Effector memory CD4-positive, alpha-beta T cell (primary cell): ENCODE measurements around the gene SEC14L1.

Experiments
- DNase-seq, 3 donors: peaks; one replicate each; pipeline ENCODE4 v3.0.0-alpha.2; 2020
- H3K27ac ChIP-seq: 2 replicates; pipeline ENCODE4 v1.7.0; 2013; ENCODE audit warnings: mild to moderate bottlenecking, low read length, moderate library complexity; ENCODE audit not compliant: insufficient read depth, poor library complexity, severe bottlenecking
- H3K27me3 ChIP-seq: replicated peaks from 2 replicates; pipeline ENCODE4 v1.7.0; 2013; ENCODE audit warnings: mild to moderate bottlenecking, low read length; ENCODE audit not compliant: insufficient read depth, control insufficient read depth, poor library complexity, severe bottlenecking
- H3K36me3 ChIP-seq: 2 replicates; pipeline ENCODE4 v1.7.0; 2013; ENCODE audit warnings: mild to moderate bottlenecking, low read length, moderate library complexity; ENCODE audit not compliant: control insufficient read depth, insufficient read depth
- H3K4me1 ChIP-seq: 2 replicates; pipeline ENCODE4 v1.7.0; 2013; ENCODE audit warnings: low read length, mild to moderate bottlenecking; ENCODE audit not compliant: control insufficient read depth, insufficient read depth, poor library complexity, severe bottlenecking
- H3K4me3 ChIP-seq: 2 replicates; pipeline ENCODE4 v1.7.0; 2013; ENCODE audit warnings: low read length, low read depth, mild to moderate bottlenecking; ENCODE audit not compliant: insufficient read depth, poor library complexity, severe bottlenecking
- H3K9me3 ChIP-seq: 2 replicates; pipeline ENCODE4 v1.7.0; 2013; ENCODE audit warnings: mild to moderate bottlenecking, low read length, moderate library complexity; ENCODE audit not compliant: control insufficient read depth

The SEC14L1 gene

GRCh38 chr17:77140166-77140877 is 447 bp upstream of the SEC14L1 start:
- Histone ChIP-seq H3K9me3 (peaks cover 8% of the 10 kb centered on the region), H3K27me3 (no peaks in the 10 kb centered on the region), H3K4me1 (peaks cover 18% of the 10 kb centered on the region), H3K27ac (peak overlapping the region; percentile 90), H3K36me3 (no peaks in the 10 kb centered on the region), H3K4me3 (peak overlapping the region; percentile 58)
- DNase-seq = peak; percentile 99 to 100 (median 100)

GRCh38 chr17:77141846-77142449 is 1.2 kb downstream of the SEC14L1 start:
- Histone ChIP-seq H3K4me3 (peak overlapping the region; percentile 71), H3K27me3 (no peaks in the 10 kb centered on the region), H3K4me1 (peaks cover 18% of the 10 kb centered on the region), H3K36me3 (no peaks in the 10 kb centered on the region), H3K27ac (peak overlapping the region; percentile 64), H3K9me3 (peaks cover 8% of the 10 kb centered on the region)
- DNase-seq = no peak

DNA sequence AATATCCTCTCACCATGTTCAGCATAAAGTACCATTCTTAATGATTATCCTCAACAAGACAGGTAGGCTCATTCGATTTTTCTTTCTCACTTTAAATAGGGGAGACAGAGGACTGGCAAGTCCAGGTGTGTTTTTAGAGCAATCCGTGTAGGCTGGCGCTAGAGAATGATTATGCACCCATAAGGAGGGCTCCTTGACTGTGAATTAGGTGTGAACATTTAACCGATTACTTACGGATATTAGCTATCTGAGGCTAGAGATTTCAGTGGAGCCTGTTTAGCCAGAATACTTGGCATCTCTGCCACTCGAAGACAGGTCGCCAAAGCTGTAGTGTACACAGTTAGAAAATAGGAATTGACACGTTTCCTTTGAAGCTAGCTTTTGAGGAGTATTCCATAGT is 1.9 kb downstream of the SEC14L1 start:
- H3K27me3 ChIP-seq = no peaks in the 10 kb centered on the region
- peaks cover 5% of the 10 kb centered on the region for H3K36me3 ChIP-seq
- H3K4me3 ChIP-seq = no peak overlapping the region
- peaks cover 18% of the 10 kb centered on the region for H3K4me1 ChIP-seq
- H3K27ac ChIP-seq = no peak overlapping the region
- H3K9me3 ChIP-seq = peaks cover 3% of the 10 kb centered on the region
- DNase-seq = no peak

DNA sequence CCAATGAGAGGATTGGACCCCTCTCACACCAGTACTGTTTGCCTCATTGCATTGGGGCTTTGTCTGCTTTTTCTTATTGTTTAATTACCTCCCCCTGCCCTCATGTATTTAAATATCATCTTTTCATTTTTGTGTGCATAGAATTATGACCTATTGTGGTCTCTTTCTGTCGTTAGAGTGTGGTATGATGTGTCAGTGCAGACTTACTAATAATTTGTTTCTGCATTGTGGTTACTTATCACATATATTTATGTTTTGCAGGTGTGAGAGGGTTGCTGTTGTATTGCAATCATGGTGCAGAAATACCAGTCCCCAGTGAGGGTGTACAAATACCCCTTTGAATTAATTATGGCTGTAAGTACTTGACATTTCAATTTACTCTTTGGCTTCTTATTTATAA is 2.5 kb downstream of the SEC14L1 start:
- Histone ChIP-seq H3K9me3 (no peaks in the 10 kb centered on the region), H3K27me3 (no peaks in the 10 kb centered on the region), H3K4me1 (peaks cover 14% of the 10 kb centered on the region), H3K27ac (no peak overlapping the region), H3K36me3 (peaks cover 12% of the 10 kb centered on the region), H3K4me3 (no peak overlapping the region)
- DNase-seq = no peak

DNA sequence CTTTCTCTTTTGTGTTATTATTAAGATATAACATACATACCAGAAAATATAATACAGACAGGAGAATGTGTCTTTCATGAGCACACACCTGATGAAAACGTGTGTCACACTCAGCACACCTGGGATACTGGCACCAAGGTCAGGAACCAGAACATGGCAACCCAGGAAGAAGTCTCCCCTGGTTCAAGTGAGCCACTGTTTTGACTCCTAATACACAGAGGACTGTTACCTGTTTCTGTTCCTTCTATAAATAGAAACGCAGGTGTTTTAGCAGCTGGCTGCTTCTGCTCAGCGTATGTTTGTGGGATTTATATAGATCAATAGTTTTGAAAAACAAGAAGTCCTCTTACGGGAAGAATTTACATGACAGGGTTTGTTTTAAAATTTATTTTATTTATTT is 3.5 kb downstream of the SEC14L1 start:
- Histone ChIP-seq H3K27ac (no peak overlapping the region), H3K36me3 (peaks cover 20% of the 10 kb centered on the region), H3K9me3 (no peaks in the 10 kb centered on the region), H3K4me3 (no peak overlapping the region), H3K27me3 (no peaks in the 10 kb centered on the region), H3K4me1 (peaks cover 14% of the 10 kb centered on the region)
- DNase-seq = no peak

DNA sequence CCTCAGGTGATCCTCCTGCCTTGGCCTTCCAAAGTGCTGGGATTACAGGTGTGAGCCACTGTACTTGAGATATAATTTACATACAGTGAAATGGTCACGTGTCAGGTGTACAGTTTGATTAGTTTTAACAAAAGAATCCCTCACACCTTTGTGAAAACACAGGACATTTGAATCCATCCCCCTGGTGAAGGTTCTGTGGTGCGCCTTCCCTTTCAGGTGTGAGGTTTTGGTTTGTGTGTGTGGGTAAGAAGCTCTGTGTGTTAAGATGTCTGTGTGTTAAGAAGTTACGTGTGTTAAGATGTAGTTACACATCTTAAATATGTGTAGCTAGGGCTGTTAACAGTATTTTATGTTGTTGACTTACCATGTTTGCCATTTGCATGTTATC is 4.4 kb downstream of the SEC14L1 start:
- H3K9me3 ChIP-seq = no peaks in the 10 kb centered on the region
- DNase-seq = no peak
- H3K4me1 ChIP-seq = peaks cover 6% of the 10 kb centered on the region
- no peak overlapping the region for H3K4me3 ChIP-seq
- H3K36me3 ChIP-seq = peaks cover 20% of the 10 kb centered on the region
- H3K27ac ChIP-seq = no peak overlapping the region
- no peaks in the 10 kb centered on the region for H3K27me3 ChIP-seq

DNA sequence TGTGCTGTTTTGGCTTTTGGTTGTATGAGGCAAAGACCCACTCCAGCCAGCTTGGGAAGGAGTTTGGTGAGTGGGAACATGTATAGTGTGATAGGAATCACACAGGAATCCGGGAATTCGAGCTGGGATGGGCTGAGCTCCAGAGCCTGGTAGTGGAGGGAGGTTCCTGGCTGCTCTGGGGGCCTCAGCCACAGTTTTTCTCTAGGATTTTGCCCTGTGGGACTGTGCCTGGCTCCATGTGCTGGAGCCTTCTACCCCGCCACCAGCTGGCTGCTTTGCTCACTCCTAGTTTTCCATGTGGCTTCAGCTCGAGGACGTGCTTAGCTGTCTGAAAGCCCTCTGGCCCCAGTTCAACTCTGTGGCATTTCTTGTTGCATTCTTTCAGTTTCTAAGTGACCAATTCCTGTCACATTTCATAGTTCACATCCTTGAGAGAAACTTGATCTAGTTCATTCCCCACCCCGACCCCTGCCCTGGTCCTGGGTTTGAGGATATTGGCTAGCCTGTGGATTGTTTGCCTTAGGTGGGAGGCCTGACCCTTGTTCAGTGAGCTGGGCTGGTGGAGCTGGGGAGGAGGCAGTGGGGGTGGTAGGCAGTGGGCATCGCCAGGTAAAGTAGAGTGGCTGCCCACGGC is 5.0 kb downstream of the SEC14L1 start:
- Histone ChIP-seq H3K9me3 (no peaks in the 10 kb centered on the region), H3K36me3 (peaks cover 20% of the 10 kb centered on the region), H3K4me3 (no peak overlapping the region), H3K27me3 (no peaks in the 10 kb centered on the region), H3K27ac (no peak overlapping the region), H3K4me1 (peaks cover 6% of the 10 kb centered on the region)
- DNase-seq = no peak

GRCh38 chr17:77146246-77146632 is 5.5 kb downstream of the SEC14L1 start:
- no peak for DNase-seq
- Histone ChIP-seq H3K9me3 (no peaks in the 10 kb centered on the region), H3K4me1 (peaks cover 6% of the 10 kb centered on the region), H3K4me3 (no peak overlapping the region), H3K27ac (no peak overlapping the region), H3K27me3 (no peaks in the 10 kb centered on the region), H3K36me3 (peaks cover 20% of the 10 kb centered on the region)

GRCh38 chr17:77146882-77147281 is 6.1 kb downstream of the SEC14L1 start:
- Histone ChIP-seq H3K4me3 (no peak overlapping the region), H3K36me3 (peaks cover 20% of the 10 kb centered on the region), H3K4me1 (peaks cover 2% of the 10 kb centered on the region), H3K9me3 (no peaks in the 10 kb centered on the region), H3K27ac (no peak overlapping the region), H3K27me3 (no peaks in the 10 kb centered on the region)
- DNase-seq = no peak

- Histone ChIP-seq H3K4me1 (no peaks in the 10 kb centered on the region), H3K27ac (no peak overlapping the region)
Observed at GRCh38 chr17:77147357-77147801, 6.6 kb downstream of the SEC14L1 start.

More at GRCh38 chr17:77147357-77147801, 6.6 kb downstream of the SEC14L1 start:
- H3K27me3 ChIP-seq = no peaks in the 10 kb centered on the region
- H3K4me3 ChIP-seq = no peak overlapping the region
- no peaks in the 10 kb centered on the region for H3K9me3 ChIP-seq
- peaks cover 20% of the 10 kb centered on the region for H3K36me3 ChIP-seq
- no peak for DNase-seq
